Naive thymus-derived CD4-positive, alpha-beta T cell (primary cell): ENCODE measurements around the gene ZBTB40. TPM values are rescaled to one million over a fixed set of nuclear protein-coding genes. Genes with fewer than 3 reads are reported as not detected.

Experiments
- ATAC-seq: fragments of 150-1000 bp; cut with Tn5 transposase; 2 replicates; pipeline ENCODE4 v1.10.0; 2021; ENCODE audit warnings: mild to moderate bottlenecking, moderate library complexity
- CTCF ChIA-PET: fragments of 350-600 bp; sonication (Branson Sonifier 250); formaldehyde crosslinking; loops from one replicate; lab custom pipeline; 2021; ENCODE audit warnings: antibody characterized with exemption; lab: Charles Lee
- POLR2A ChIA-PET: fragments of 350-600 bp; sonication (Branson Sonifier 250); formaldehyde crosslinking; loops from one replicate; lab custom pipeline; 2021; ENCODE audit warnings: antibody characterized with exemption, inconsistent platforms; lab: Charles Lee
- DNase-seq, 9 donors: peaks; one replicate each; pipeline versions ENCODE4 v3.0.0 to v3.0.0-alpha.2; 2020 to 2022; ENCODE audit warnings: mixed read lengths in 1 of 9
- H3K27ac ChIP-seq: one replicate; pipeline ENCODE4 v1.7.0; 2013; ENCODE audit warnings: mild to moderate bottlenecking, low read depth, low read length, moderate library complexity
- H3K27me3 ChIP-seq, 2 donors: one replicate each; pipeline ENCODE4 v1.7.0; 2013; ENCODE audit warnings: low read length in 2 of 2, mild to moderate bottlenecking in 2 of 2, moderate library complexity in 2 of 2; ENCODE audit not compliant: control insufficient read depth in 2 of 2, insufficient read depth in 2 of 2
- H3K36me3 ChIP-seq, 3 experiments: 1 replicate in 2 of 3; 2 replicates in 1 of 3; pipeline ENCODE4 v1.7.0; 2013; ENCODE audit warnings: low read length in 3 of 3, mild to moderate bottlenecking in 3 of 3, moderate library complexity in 1 of 3; ENCODE audit not compliant: insufficient read depth in 3 of 3, control insufficient read depth in 2 of 3
- H3K4me1 ChIP-seq, 2 donors: one replicate each; pipeline ENCODE4 v1.7.0; 2013; ENCODE audit warnings: low read length in 2 of 2, mild to moderate bottlenecking in 2 of 2, moderate library complexity in 1 of 2; ENCODE audit not compliant: control insufficient read depth in 2 of 2, insufficient read depth in 2 of 2
- H3K4me3 ChIP-seq: 2 replicates; pipeline ENCODE4 v1.7.0; 2013; ENCODE audit warnings: mild to moderate bottlenecking, low read length
- H3K9me3 ChIP-seq, 3 experiments: 1 replicate in 2 of 3; 2 replicates in 1 of 3; pipeline ENCODE4 v1.7.0; 2013; ENCODE audit warnings: low read length in 3 of 3; ENCODE audit not compliant: control insufficient read depth in 2 of 3
- H3K27ac Mint-ChIP-seq, 9 donors: one replicate each; pipeline ENCODE4 v1.8.0; 2020 to 2022; ENCODE audit warnings: mixed read lengths in 9 of 9, mild to moderate bottlenecking in 8 of 9, moderate library complexity in 5 of 9, inconsistent platforms in 2 of 9
- H3K27me3 Mint-ChIP-seq, 5 donors: one replicate each; pipeline ENCODE4 v1.8.0; 2021 to 2022; ENCODE audit warnings: mixed read lengths in 5 of 5, mild to moderate bottlenecking in 1 of 5
- H3K36me3 Mint-ChIP-seq, 5 donors: one replicate each; pipeline ENCODE4 v1.8.0; 2020 to 2022; ENCODE audit warnings: mixed read lengths in 5 of 5, mild to moderate bottlenecking in 3 of 5, inconsistent platforms in 1 of 5
- H3K4me1 Mint-ChIP-seq, 7 donors: one replicate each; pipeline ENCODE4 v1.8.0; 2020 to 2022; ENCODE audit warnings: mixed read lengths in 7 of 7, mild to moderate bottlenecking in 3 of 7, inconsistent platforms in 1 of 7
- H3K4me3 Mint-ChIP-seq, 10 donors: one replicate each; pipeline ENCODE4 v1.8.0; 2020 to 2022; ENCODE audit warnings: mild to moderate bottlenecking in 10 of 10, mixed read lengths in 10 of 10, moderate library complexity in 6 of 10, inconsistent platforms in 2 of 10
- H3K9me3 Mint-ChIP-seq, 11 donors: one replicate each; pipeline ENCODE4 v1.8.0; 2020 to 2022; ENCODE audit warnings: mixed read lengths in 11 of 11, mild to moderate bottlenecking in 4 of 11, inconsistent platforms in 1 of 11, moderate library complexity in 1 of 11
- intact Hi-C, 2 donors: fragments of 100-400 bp; cut with micrococcal nuclease; formaldehyde crosslinking; loops; one replicate each; pipeline ENCODE4 v1.15.1; 2023
- polyA plus RNA-seq, 2 donors: library from polyadenylated mRNA; unstranded; fragments of 300-500 nt; fragmentation: Illumina TruSeq; gene quantifications; one replicate each; pipeline ENCODE4 v1.2.3, GENCODE V29; 2021
- total RNA-seq, 6 experiments: library from RNA in 5 of 6; stranded (reverse) in 5 of 6; gene quantifications; 1 replicate in 5 of 6; 2 replicates in 1 of 6; pipeline ENCODE4 v1.2.3 and lab custom pipeline; 2021 to 2026

The ZBTB40 gene
- total and polyA plus RNA-seq, 7 experiments from 2014 or later = 5.7 to 60.6 (median 35.9) TPM

DNA sequence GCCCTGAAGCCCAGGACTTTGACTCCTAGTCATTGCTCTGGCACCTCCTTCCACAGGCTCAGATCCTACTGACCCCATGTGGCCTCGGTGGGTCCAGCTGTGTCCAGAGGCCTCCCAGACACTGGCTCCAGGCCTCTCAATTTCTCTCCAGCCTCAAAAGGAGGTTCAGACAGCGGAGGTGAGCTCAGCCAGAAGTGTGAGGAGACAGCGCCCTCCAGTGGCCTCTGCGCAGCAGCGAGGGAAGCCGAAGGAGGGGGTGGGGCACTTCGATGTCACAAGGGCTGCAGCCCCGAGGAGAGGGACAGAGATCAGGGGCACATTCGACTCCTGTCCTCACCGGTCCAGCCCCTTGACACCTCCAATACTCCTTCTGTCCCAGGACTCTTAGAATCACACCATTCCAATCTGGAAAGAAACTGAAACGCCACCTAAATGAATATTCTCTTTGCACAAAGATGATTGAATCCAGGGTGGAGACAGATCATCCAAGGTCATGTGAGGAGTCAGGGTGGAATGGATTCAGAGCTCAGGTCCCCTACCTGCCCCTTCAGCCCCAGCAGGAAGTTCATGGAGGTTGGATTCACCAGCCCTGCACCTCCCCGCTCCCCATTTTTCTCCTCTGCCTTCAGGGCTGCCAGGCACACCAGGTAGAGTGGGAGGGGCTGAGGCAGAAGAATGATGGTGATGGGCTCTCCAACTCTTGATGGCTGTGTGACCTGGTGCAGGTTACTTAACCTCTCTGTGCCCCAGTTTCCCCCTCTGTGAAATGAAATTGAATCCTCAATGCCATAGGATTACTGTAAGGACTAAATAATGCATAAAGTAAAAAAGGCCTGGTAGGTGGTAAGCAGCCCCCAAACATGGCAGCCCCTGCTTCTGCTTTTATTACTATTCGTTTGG, 34.8 kb upstream of the ZBTB40 start:
- Histone ChIP-seq H3K27ac (no peak overlapping the region), H3K9me3 (no peaks in the 10 kb centered on the region), H3K4me1 (no peaks in the 10 kb centered on the region), H3K36me3 (no peaks in the 10 kb centered on the region), H3K4me3 (no peak overlapping the region), H3K27me3 (peaks cover 0 to 8% of the 10 kb centered on the region in 2 donors)
- peaks cover 0 to 7% (median 3%) of the 10 kb centered on the region in 7 donors for H3K4me1 Mint-ChIP-seq
- peaks cover 30 to 39% (median 35%) of the 10 kb centered on the region in 5 donors for H3K27me3 Mint-ChIP-seq
- intact Hi-C loops = loop anchor here (1.0 to 2.0 kb wide), 4 partner anchors 284 to 453 kb away; no protein-coding TSS in a partner anchor
- CTCF ChIA-PET = interaction anchor here (0.7 to 1.7 kb wide), 2 partner anchors 181 to 226 kb away, joined by 3 to 4 read pairs; no protein-coding TSS in a partner anchor
- no peaks in the 10 kb centered on the region for H3K9me3 Mint-ChIP-seq
- ATAC-seq = peak; percentile 86
- H3K27ac Mint-ChIP-seq = peak overlapping the region in 1 of 9 donors; percentile 25
- H3K36me3 Mint-ChIP-seq = no peaks in the 10 kb centered on the region
- POLR2A ChIA-PET = no interaction called here
- DNase-seq = peak; percentile 42 to 76 (median 64)
- no peak overlapping the region for H3K4me3 Mint-ChIP-seq

DNA sequence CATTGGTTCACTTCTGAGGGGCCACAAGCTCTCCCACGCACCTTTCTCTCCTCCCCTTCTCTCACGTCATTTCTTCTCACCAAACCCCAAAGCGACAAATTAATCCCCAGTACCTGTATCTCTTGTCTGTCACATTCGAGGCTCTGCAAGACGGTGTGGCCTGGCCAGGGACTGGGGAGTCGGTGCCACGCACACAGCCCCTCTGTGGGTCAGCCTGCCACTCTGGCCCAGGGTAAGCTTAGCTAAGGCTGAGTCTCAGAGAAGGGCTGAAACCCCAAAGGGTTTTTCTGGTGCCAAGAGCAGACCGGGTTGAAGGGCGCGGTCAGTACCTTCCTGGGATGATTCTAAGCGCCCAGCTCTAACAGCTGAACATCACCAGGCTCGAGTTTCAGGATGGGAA, 34.2 kb upstream of the ZBTB40 start:
- POLR2A ChIA-PET = no interaction called here
- no peaks in the 10 kb centered on the region for H3K36me3 Mint-ChIP-seq
- H3K9me3 Mint-ChIP-seq = no peaks in the 10 kb centered on the region
- Histone ChIP-seq H3K4me3 (no peak overlapping the region), H3K36me3 (no peaks in the 10 kb centered on the region), H3K27me3 (peaks cover 0 to 8% of the 10 kb centered on the region in 2 donors), H3K27ac (no peak overlapping the region), H3K4me1 (no peaks in the 10 kb centered on the region), H3K9me3 (no peaks in the 10 kb centered on the region)
- DNase-seq (no peak), ATAC-seq (no peak)
- peaks cover 30 to 41% (median 40%) of the 10 kb centered on the region in 5 donors for H3K27me3 Mint-ChIP-seq
- H3K27ac Mint-ChIP-seq = no peak overlapping the region
- peaks cover 0 to 7% (median 3%) of the 10 kb centered on the region in 7 donors for H3K4me1 Mint-ChIP-seq
- intact Hi-C loops = loop anchor here in 1 of 2 donors (2.0 kb wide), 2 partner anchors 285 to 313 kb away; no protein-coding TSS in a partner anchor
- CTCF ChIA-PET = interaction anchor here (1.7 kb wide), 1 partner anchor 225 kb away, joined by 4 read pairs; no protein-coding TSS in a partner anchor
- no peak overlapping the region for H3K4me3 Mint-ChIP-seq

DNA sequence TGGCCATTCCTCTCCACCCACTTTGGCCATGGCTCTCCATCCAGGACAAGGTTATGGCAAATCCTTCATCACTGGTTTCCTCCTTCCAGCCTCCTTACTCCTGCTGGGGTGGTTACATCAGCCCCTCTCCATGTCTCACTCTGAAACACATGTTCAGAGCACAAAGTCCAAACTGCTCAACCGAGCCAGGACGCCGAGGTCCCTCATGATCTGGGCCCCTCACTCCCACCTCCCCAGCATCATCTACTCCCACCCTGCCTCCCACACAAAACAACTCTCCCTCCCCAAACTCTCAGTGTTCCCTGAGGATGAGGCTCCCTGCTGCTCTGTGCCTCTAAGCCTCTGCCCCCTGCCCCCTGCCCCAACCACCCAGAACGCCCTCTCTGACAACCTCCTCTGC, 33.3 kb upstream of the ZBTB40 start:
- peaks cover 0 to 7% (median 3%) of the 10 kb centered on the region in 7 donors for H3K4me1 Mint-ChIP-seq
- Histone ChIP-seq H3K27ac (no peak overlapping the region), H3K4me3 (no peak overlapping the region), H3K36me3 (no peaks in the 10 kb centered on the region), H3K4me1 (no peaks in the 10 kb centered on the region), H3K27me3 (peaks cover 0 to 8% of the 10 kb centered on the region in 2 donors), H3K9me3 (no peaks in the 10 kb centered on the region)
- H3K27me3 Mint-ChIP-seq = peaks cover 30 to 41% (median 40%) of the 10 kb centered on the region in 5 donors
- no peak for DNase-seq
- ChIA-PET CTCF (interaction anchor here (1.7 kb wide), 1 partner anchor 224 kb away, joined by 4 read pairs; no protein-coding TSS in a partner anchor), POLR2A (no interaction called here)
- no peaks in the 10 kb centered on the region for H3K9me3 Mint-ChIP-seq
- no peak for ATAC-seq
- H3K27ac Mint-ChIP-seq = no peak overlapping the region
- no peak overlapping the region for H3K4me3 Mint-ChIP-seq
- intact Hi-C loops = no loop called here
- H3K36me3 Mint-ChIP-seq = no peaks in the 10 kb centered on the region

DNA sequence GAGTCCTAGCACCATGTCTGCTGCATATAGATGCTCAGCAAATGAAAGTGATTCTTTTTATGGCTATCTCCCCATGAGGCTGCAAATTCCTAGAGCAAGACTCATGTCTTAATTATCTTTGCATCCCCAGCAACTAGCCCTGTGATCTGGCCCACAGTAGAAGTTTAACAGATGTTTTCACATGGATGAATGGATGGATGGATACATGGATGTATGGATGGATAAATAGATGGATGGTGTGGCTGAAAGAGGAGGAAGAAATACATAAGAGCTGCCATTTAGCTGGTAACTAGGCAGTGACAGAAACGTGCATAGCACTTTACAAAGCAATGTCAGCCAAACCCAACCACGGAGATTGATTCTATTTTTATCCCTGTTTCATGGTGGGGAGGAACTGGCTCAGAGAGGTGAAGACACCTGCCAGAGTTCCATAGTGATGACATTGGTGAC, 32.7 kb upstream of the ZBTB40 start:
- Histone ChIP-seq H3K27ac (no peak overlapping the region), H3K27me3 (peaks cover 0 to 8% of the 10 kb centered on the region in 2 donors), H3K9me3 (no peaks in the 10 kb centered on the region), H3K36me3 (no peaks in the 10 kb centered on the region), H3K4me1 (no peaks in the 10 kb centered on the region), H3K4me3 (no peak overlapping the region)
- Mint-ChIP-seq H3K36me3 (no peaks in the 10 kb centered on the region), H3K4me3 (no peak overlapping the region), H3K27me3 (peaks cover 30 to 41% (median 40%) of the 10 kb centered on the region in 5 donors), H3K9me3 (no peaks in the 10 kb centered on the region), H3K27ac (no peak overlapping the region), H3K4me1 (peaks cover 0 to 7% (median 3%) of the 10 kb centered on the region in 7 donors)
- no peak for DNase-seq
- POLR2A ChIA-PET = no interaction called here
- CTCF ChIA-PET = no interaction called here
- intact Hi-C loops = no loop called here
- ATAC-seq = no peak

DNA sequence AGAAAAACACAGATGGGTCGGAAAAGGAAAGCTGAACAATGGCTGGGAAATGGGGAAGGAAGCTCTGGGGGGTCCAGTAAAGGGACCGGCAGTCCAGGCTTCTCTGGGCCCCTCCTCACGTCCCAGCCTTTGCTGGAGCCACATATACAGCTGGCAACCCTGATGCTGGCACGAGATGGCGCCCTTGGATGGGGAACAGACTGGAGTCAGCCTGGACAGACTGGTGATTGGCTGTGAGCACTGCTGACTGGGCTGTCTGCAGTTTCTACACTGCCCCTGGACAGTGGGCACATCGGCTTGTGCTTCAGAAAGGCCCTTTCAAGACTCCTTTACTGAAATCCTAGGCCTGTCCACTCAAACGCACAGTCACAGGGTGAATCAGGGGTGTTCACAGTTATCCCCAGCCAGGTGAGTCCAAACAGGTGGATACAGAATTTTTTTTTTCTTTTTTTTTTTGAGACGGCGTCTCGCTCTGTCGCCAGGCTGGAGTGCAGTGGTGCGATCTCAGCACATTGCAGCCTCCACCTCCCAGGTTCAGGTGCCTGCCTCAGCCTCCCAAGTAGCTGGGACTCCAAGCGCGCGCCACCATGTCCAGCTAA, 31.1 kb upstream of the ZBTB40 start:
- intact Hi-C loops = loop anchor here in 1 of 2 donors (1.0 kb wide), 1 partner anchor 222 kb away; no protein-coding TSS in a partner anchor
- H3K27ac ChIP-seq = no peak overlapping the region
- ChIA-PET POLR2A (no interaction called here), CTCF (interaction anchor here (0.9 to 1.3 kb wide), 2 partner anchors 220 to 222 kb away, joined by 4 read pairs; no protein-coding TSS in a partner anchor)
- Mint-ChIP-seq H3K27ac (no peak overlapping the region), H3K4me1 (peaks cover 0 to 7% (median 3%) of the 10 kb centered on the region in 7 donors), H3K27me3 (peaks cover 30 to 41% (median 39%) of the 10 kb centered on the region in 5 donors), H3K4me3 (no peak overlapping the region), H3K9me3 (no peaks in the 10 kb centered on the region), H3K36me3 (no peaks in the 10 kb centered on the region)
- H3K36me3 ChIP-seq = no peaks in the 10 kb centered on the region
- no peaks in the 10 kb centered on the region for H3K9me3 ChIP-seq
- peaks cover 0 to 8% of the 10 kb centered on the region in 2 donors for H3K27me3 ChIP-seq
- H3K4me3 ChIP-seq = no peak overlapping the region
- peak in 7 of 9 donors; percentile 7 to 53 (median 33) for DNase-seq
- ATAC-seq = peak; percentile 77
- H3K4me1 ChIP-seq = no peaks in the 10 kb centered on the region

DNA sequence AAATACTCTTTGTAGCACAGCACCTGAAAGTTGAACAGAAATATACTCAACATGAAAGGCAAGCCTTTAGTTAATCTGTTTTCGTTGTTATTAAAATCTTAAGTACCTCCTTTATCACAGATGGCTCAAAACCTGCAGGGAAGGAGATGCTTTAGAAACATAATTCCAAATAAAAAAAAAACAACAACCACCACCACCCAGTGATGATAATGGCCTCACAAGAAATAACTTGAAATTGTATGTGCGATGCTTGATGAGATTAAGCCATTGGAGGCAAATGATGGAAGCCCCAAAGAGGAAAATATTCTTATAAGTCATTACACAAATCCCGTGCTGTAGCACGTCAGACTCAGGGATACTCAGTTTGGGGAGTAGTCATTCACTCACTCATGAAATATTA, 24.9 kb upstream of the ZBTB40 start:
- H3K4me1 Mint-ChIP-seq = peaks cover 0 to 7% (median 0%) of the 10 kb centered on the region in 7 donors
- H3K4me3 ChIP-seq = no peak overlapping the region
- no peak for ATAC-seq
- H3K27me3 Mint-ChIP-seq = peaks cover 0 to 7% (median 5%) of the 10 kb centered on the region in 5 donors
- ChIA-PET CTCF (no interaction called here), POLR2A (no interaction called here)
- H3K27ac Mint-ChIP-seq = no peak overlapping the region
- no peaks in the 10 kb centered on the region for H3K36me3 ChIP-seq
- H3K36me3 Mint-ChIP-seq = no peaks in the 10 kb centered on the region
- H3K27ac ChIP-seq = no peak overlapping the region
- no peak for DNase-seq
- H3K4me3 Mint-ChIP-seq = no peak overlapping the region
- no peaks in the 10 kb centered on the region for H3K27me3 ChIP-seq
- no peaks in the 10 kb centered on the region for H3K4me1 ChIP-seq
- no peaks in the 10 kb centered on the region for H3K9me3 ChIP-seq
- intact Hi-C loops = no loop called here
- H3K9me3 Mint-ChIP-seq = peaks cover 0 to 2% (median 0%) of the 10 kb centered on the region in 11 donors
